A673 (cell line): ENCODE results near the gene TEC.

Experiments
- CTCF ChIP-seq: fragments of 300-800, 200-600 bp; sonication (generic); conservative IDR thresholded peaks from 2 replicates; pipeline ENCODE4 v1.5.1; 2017; ENCODE audit warnings: low read depth, mild to moderate bottlenecking, antibody characterized with exemption, low read length, moderate library complexity, mixed read lengths
- EZH2 ChIP-seq: fragments of 200-600 bp; sonication (generic); IDR thresholded peaks from 2 replicates; pipeline ENCODE4 v1.6.1; 2017; ENCODE audit warnings: borderline replicate concordance, low read depth, mild to moderate bottlenecking, mixed read lengths, antibody characterized with exemption, low read length; ENCODE audit not compliant: poor library complexity, severe bottlenecking

DNA sequence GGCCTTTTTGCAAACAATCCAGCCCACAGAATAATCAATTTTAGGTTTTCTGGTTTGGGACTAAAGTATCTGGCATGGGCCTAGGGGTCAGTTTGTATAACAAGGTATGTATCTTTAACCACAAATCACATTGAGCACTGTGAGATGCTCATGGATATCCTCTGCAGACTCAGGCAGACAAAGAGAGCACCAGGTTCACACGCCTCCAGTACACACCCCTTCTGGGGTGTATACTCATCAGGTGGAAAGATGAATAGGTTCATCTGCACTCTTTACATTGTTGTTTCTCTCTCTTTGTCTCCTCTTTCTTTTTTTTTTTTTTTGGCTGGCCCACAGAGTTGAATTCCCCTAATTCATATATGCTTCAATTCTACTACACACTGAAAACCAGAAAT, 21.1 kb downstream of the TEC start:
- TF ChIP-seq CTCF (no peak), EZH2 (no peak)
